Measurements from ENCODE around the gene PIM2.
"Not testable (repeated sequence)": the region's sequence is repeated elsewhere in the genome, so short reads cannot be mapped to it uniquely, and the experiment has no call there.

Gene PIM2

GRCh38 chrX:48908600-48908999 is 10.2 kb downstream of the PIM2 start:
- no peak for DNase-seq (ENCODE audit: low read depth in 2 of 2)

GRCh38 chrX:48905090-48905790 is 13.6 kb downstream of the PIM2 start:
- no peak for DNase-seq (ENCODE audit: low read depth in 2 of 2)

- DNase-seq (ENCODE audit: low read depth in 2 of 2) = no peak
These were observed 14.2 kb downstream of the PIM2 start for GRCh38 chrX:48904626-48905025.

- DNase-seq (ENCODE audit: low read depth in 2 of 2) = no peak
These were observed 14.6 kb downstream of the PIM2 start for GRCh38 chrX:48904180-48904579.

- no peak for DNase-seq (ENCODE audit: low read depth in 2 of 2)
These were observed 15.5 kb downstream of the PIM2 start for GRCh38 chrX:48903290-48903689.

- DNase-seq (ENCODE audit: low read depth in 2 of 2) = no peak
These were observed 16.0 kb downstream of the PIM2 start for GRCh38 chrX:48902776-48903175.

- DNase-seq (ENCODE audit: low read depth in 2 of 2) = no peak
These were observed 16.7 kb downstream of the PIM2 start for GRCh38 chrX:48902135-48902534.

- no peak for DNase-seq (ENCODE audit: low read depth in 2 of 2)
These were observed 17.8 kb downstream of the PIM2 start for GRCh38 chrX:48901069-48901468.

- DNase-seq (ENCODE audit: low read depth in 2 of 2) = no peak
These were observed 19.8 kb downstream of the PIM2 start for GRCh38 chrX:48899078-48899410.

GRCh38 chrX:48897625-48898306 is 21.1 kb downstream of the PIM2 start, which contains the start of the genes PQBP1 and TIMM17B:
TSS of gene PQBP1 (plus strand) at chrX:48897930. CDS start at chrX:48898510, 580 bp downstream.
TSS of gene TIMM17B (minus strand) at chrX:48897768. CDS start at chrX:48897749, 19 bp downstream.
- DNase-seq (ENCODE audit: low read depth in 2 of 2) = peak; percentile 71 to 79

- DNase-seq (ENCODE audit: low read depth in 2 of 2) = peak in 1 of 2 donors; percentile 62
These were observed 21.6 kb downstream of the PIM2 start for GRCh38 chrX:48897157-48897624.

- DNase-seq (ENCODE audit: low read depth in 2 of 2) = no peak
These were observed 22.2 kb downstream of the PIM2 start for GRCh38 chrX:48896611-48897011.

- DNase-seq (ENCODE audit: low read depth in 2 of 2) = no peak
These were observed 23.9 kb downstream of the PIM2 start for GRCh38 chrX:48894891-48895290.

GRCh38 chrX:48893556-48894348 is 25.1 kb downstream of the PIM2 start:
- DNase-seq (ENCODE audit: low read depth in 2 of 2) = no peak

GRCh38 chrX:48892896-48893295 is 25.9 kb downstream of the PIM2 start:
- no peak for DNase-seq (ENCODE audit: low read depth in 2 of 2)

GRCh38 chrX:48891402-48892288 is 27.2 kb downstream of the PIM2 start:
- peak; percentile 52 to 70 for DNase-seq (ENCODE audit: low read depth in 2 of 2)

GRCh38 chrX:48890934-48891401 is 27.9 kb downstream of the PIM2 start:
- DNase-seq (ENCODE audit: low read depth in 2 of 2) = no peak

- no peak for DNase-seq (ENCODE audit: low read depth in 2 of 2)
These were observed 28.4 kb downstream of the PIM2 start for GRCh38 chrX:48890296-48890925.

GRCh38 chrX:48886586-48886985 is 32.2 kb downstream of the PIM2 start:
- DNase-seq (ENCODE audit: low read depth in 2 of 2) = not testable (repeated sequence)

GRCh38 chrX:48883729-48884128 is 35.1 kb downstream of the PIM2 start:
- no peak for DNase-seq (ENCODE audit: low read depth in 2 of 2)

- DNase-seq (ENCODE audit: low read depth in 2 of 2) = not testable (repeated sequence)
These were observed 41.9 kb downstream of the PIM2 start for GRCh38 chrX:48876944-48877343.
